Erythroblast (primary cell): Measurements from ENCODE around the gene UBIAD1.

Experiments
- DNase-seq, 2 experiments: peaks; one replicate each; lab custom pipeline; 2025; lab: John Stamatoyannopoulos, UW
- GATA1 ChIP-seq: IDR thresholded peaks from 2 replicates; pipeline ENCODE4 v1.6.1; 2011; ENCODE audit warnings: low read depth, mild to moderate bottlenecking, control low read depth, low read length, moderate library complexity
- POLR2A ChIP-seq: IDR thresholded peaks from 2 replicates; pipeline ENCODE4 v1.6.1; 2011; ENCODE audit warnings: mild to moderate bottlenecking, low read length

Gene UBIAD1

GRCh38 chr1:11331036-11331944 lies 58.3 kb downstream of the UBIAD1 start:
- TF ChIP-seq POLR2A: no peak
- TF ChIP-seq GATA1: no peak
- no peak for DNase-seq

GRCh38 chr1:11331945-11332546 lies 59.0 kb downstream of the UBIAD1 start:
- TF ChIP-seq GATA1: no peak
- no peak for TF ChIP-seq POLR2A
- no peak for DNase-seq

- TF ChIP-seq POLR2A (no peak), GATA1 (no peak)
- DNase-seq: no peak
These were observed 60.6 kb downstream of the UBIAD1 start for GRCh38 chr1:11333631-11334030.

GRCh38 chr1:11334261-11334804 lies 61.3 kb downstream of the UBIAD1 start:
- no peak for DNase-seq
- TF ChIP-seq POLR2A: no peak
- TF ChIP-seq GATA1: no peak

- TF ChIP-seq GATA1: no peak
- no peak for TF ChIP-seq POLR2A
- DNase-seq: no peak
These were observed 61.8 kb downstream of the UBIAD1 start for GRCh38 chr1:11334821-11335220.

GRCh38 chr1:11335417-11336056 lies 62.5 kb downstream of the UBIAD1 start:
- TF ChIP-seq POLR2A: no peak
- no peak for DNase-seq

- peak; percentile 49 to 66 for DNase-seq
- TF ChIP-seq GATA1 (no peak), POLR2A (no peak)
These were observed 64.6 kb downstream of the UBIAD1 start for GRCh38 chr1:11337580-11338073.
